ENCODE results near the gene PLCG1. TPM values are rescaled to one million over a fixed set of nuclear protein-coding genes. Genes with fewer than 3 reads are reported as not detected.

PLCG1 gene
- total and polyA plus RNA-seq, 2 experiments from 2014 or later, result 27.4 to 206 TPM

DNA sequence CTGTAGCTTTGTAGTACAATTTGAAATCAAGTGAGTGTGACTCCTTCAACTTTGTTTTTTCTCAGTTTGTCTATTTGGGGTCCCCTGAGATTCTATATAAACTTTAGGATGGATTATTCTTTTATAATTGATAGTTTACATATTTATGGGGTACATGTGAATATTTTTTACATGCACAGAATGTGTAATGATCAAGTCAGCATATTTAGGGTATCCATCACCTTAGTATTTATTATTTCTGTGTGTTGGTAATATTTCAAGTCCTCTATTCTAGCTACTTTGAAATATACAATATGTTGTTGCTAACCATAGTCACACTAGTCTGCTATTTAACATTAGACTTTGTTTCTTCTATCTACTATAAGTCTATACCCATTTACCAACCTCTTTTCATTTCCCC is 50.3 kb downstream of the PLCG1 start:
- Histone ChIP-seq H3K27me3 (ENCODE audit: insufficient read depth) (no peaks in the 10 kb centered on the region), H2AFZ (no peak overlapping the region), H3K36me3 (ENCODE audit: insufficient read depth) (no peaks in the 10 kb centered on the region), H3K79me2 (replicated peaks; ENCODE audit: insufficient read depth) (no peaks in the 10 kb centered on the region), H3F3A (replicated peaks; ENCODE audit: low read depth) (no peaks in the 10 kb centered on the region), H3K4me3 (no peak overlapping the region), H3K4me2 (no peak overlapping the region), H4K20me1 (replicated peaks; ENCODE audit: insufficient read depth) (no peaks in the 10 kb centered on the region), H3K9me2 (ENCODE audit: insufficient read depth) (no peaks in the 10 kb centered on the region), H3K27ac (ENCODE audit: low read depth) (no peak overlapping the region), H3K4me1 (ENCODE audit: insufficient read depth) (no peaks in the 10 kb centered on the region)
- no peak for TF ChIP-seq STAT1 (IDR thresholded peaks at IDR 0.05; ENCODE audit: unreplicated experiment)
- no peak for TF ChIP-seq ZNF331 (CRISPR knock-in tag; IDR thresholded peaks at IDR 0.05; ENCODE audit: low read depth)
- no peak for TF ChIP-seq NANOG (IDR thresholded peaks at IDR 0.05; ENCODE audit: borderline replicate concordance)
- TF ChIP-seq EZH2 (IDR thresholded peaks at IDR 0.05; ENCODE audit: low read depth, unreplicated experiment), result no peak
- TF ChIP-seq, protein P1, sequence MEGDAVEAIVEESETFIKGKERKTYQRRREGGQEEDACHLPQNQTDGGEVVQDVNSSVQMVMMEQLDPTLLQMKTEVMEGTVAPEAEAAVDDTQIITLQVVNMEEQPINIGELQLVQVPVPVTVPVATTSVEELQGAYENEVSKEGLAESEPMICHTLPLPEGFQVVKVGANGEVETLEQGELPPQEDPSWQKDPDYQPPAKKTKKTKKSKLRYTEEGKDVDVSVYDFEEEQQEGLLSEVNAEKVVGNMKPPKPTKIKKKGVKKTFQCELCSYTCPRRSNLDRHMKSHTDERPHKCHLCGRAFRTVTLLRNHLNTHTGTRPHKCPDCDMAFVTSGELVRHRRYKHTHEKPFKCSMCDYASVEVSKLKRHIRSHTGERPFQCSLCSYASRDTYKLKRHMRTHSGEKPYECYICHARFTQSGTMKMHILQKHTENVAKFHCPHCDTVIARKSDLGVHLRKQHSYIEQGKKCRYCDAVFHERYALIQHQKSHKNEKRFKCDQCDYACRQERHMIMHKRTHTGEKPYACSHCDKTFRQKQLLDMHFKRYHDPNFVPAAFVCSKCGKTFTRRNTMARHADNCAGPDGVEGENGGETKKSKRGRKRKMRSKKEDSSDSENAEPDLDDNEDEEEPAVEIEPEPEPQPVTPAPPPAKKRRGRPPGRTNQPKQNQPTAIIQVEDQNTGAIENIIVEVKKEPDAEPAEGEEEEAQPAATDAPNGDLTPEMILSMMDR (conservative IDR thresholded peaks at IDR 0.05; ENCODE audit: low read depth in 2 of 2), result no peak
- TF ChIP-seq, protein P2, sequence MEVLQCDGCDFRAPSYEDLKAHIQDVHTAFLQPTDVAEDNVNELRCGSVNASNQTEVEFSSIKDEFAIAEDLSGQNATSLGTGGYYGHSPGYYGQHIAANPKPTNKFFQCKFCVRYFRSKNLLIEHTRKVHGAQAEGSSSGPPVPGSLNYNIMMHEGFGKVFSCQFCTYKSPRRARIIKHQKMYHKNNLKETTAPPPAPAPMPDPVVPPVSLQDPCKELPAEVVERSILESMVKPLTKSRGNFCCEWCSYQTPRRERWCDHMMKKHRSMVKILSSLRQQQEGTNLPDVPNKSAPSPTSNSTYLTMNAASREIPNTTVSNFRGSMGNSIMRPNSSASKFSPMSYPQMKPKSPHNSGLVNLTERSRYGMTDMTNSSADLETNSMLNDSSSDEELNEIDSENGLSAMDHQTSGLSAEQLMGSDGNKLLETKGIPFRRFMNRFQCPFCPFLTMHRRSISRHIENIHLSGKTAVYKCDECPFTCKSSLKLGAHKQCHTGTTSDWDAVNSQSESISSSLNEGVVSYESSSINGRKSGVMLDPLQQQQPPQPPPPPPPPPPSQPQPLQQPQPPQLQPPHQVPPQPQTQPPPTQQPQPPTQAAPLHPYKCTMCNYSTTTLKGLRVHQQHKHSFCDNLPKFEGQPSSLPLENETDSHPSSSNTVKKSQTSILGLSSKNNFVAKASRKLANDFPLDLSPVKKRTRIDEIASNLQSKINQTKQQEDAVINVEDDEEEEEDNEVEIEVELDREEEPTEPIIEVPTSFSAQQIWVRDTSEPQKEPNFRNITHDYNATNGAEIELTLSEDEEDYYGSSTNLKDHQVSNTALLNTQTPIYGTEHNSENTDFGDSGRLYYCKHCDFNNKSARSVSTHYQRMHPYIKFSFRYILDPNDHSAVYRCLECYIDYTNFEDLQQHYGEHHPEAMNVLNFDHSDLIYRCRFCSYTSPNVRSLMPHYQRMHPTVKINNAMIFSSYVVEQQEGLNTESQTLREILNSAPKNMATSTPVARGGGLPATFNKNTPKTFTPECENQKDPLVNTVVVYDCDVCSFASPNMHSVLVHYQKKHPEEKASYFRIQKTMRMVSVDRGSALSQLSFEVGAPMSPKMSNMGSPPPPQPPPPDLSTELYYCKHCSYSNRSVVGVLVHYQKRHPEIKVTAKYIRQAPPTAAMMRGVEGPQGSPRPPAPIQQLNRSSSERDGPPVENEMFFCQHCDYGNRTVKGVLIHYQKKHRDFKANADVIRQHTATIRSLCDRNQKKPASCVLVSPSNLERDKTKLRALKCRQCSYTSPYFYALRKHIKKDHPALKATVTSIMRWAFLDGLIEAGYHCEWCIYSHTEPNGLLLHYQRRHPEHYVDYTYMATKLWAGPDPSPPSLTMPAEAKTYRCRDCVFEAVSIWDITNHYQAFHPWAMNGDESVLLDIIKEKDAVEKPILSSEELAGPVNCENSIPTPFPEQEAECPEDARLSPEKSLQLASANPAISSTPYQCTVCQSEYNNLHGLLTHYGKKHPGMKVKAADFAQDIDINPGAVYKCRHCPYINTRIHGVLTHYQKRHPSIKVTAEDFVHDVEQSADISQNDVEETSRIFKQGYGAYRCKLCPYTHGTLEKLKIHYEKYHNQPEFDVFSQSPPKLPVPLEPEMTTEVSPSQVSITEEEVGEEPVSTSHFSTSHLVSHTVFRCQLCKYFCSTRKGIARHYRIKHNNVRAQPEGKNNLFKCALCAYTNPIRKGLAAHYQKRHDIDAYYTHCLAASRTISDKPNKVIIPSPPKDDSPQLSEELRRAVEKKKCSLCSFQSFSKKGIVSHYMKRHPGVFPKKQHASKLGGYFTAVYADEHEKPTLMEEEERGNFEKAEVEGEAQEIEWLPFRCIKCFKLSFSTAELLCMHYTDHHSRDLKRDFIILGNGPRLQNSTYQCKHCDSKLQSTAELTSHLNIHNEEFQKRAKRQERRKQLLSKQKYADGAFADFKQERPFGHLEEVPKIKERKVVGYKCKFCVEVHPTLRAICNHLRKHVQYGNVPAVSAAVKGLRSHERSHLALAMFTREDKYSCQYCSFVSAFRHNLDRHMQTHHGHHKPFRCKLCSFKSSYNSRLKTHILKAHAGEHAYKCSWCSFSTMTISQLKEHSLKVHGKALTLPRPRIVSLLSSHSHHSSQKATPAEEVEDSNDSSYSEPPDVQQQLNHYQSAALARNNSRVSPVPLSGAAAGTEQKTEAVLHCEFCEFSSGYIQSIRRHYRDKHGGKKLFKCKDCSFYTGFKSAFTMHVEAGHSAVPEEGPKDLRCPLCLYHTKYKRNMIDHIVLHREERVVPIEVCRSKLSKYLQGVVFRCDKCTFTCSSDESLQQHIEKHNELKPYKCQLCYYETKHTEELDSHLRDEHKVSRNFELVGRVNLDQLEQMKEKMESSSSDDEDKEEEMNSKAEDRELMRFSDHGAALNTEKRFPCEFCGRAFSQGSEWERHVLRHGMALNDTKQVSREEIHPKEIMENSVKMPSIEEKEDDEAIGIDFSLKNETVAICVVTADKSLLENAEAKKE (CRISPR knock-in tag; IDR thresholded peaks at IDR 0.05), result no peak
- TF ChIP-seq POLR2AphosphoS5 (IDR thresholded peaks at IDR 0.05; ENCODE audit: low read depth), result no peak
- TF ChIP-seq EZH2phosphoT487 (IDR thresholded peaks at IDR 0.05; ENCODE audit: unreplicated experiment), result no peak
- TF ChIP-seq, protein P3, sequence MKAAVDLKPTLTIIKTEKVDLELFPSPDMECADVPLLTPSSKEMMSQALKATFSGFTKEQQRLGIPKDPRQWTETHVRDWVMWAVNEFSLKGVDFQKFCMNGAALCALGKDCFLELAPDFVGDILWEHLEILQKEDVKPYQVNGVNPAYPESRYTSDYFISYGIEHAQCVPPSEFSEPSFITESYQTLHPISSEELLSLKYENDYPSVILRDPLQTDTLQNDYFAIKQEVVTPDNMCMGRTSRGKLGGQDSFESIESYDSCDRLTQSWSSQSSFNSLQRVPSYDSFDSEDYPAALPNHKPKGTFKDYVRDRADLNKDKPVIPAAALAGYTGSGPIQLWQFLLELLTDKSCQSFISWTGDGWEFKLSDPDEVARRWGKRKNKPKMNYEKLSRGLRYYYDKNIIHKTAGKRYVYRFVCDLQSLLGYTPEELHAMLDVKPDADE (IDR thresholded peaks at IDR 0.05), result no peak
- no peak for TF ChIP-seq JUNB (IDR thresholded peaks at IDR 0.05; ENCODE audit: unreplicated experiment)
- no peak for TF ChIP-seq CREB1 (CRISPR knock-in tag; IDR thresholded peaks at IDR 0.05; ENCODE audit: low read depth)
- TF ChIP-seq ZNF114 (CRISPR knock-in tag; IDR thresholded peaks at IDR 0.05), result no peak
- TF ChIP-seq, protein P4, sequence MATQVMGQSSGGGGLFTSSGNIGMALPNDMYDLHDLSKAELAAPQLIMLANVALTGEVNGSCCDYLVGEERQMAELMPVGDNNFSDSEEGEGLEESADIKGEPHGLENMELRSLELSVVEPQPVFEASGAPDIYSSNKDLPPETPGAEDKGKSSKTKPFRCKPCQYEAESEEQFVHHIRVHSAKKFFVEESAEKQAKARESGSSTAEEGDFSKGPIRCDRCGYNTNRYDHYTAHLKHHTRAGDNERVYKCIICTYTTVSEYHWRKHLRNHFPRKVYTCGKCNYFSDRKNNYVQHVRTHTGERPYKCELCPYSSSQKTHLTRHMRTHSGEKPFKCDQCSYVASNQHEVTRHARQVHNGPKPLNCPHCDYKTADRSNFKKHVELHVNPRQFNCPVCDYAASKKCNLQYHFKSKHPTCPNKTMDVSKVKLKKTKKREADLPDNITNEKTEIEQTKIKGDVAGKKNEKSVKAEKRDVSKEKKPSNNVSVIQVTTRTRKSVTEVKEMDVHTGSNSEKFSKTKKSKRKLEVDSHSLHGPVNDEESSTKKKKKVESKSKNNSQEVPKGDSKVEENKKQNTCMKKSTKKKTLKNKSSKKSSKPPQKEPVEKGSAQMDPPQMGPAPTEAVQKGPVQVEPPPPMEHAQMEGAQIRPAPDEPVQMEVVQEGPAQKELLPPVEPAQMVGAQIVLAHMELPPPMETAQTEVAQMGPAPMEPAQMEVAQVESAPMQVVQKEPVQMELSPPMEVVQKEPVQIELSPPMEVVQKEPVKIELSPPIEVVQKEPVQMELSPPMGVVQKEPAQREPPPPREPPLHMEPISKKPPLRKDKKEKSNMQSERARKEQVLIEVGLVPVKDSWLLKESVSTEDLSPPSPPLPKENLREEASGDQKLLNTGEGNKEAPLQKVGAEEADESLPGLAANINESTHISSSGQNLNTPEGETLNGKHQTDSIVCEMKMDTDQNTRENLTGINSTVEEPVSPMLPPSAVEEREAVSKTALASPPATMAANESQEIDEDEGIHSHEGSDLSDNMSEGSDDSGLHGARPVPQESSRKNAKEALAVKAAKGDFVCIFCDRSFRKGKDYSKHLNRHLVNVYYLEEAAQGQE (IDR thresholded peaks at IDR 0.05; ENCODE audit: unreplicated experiment), result no peak
- Mint-ChIP-seq H3K4me1 (no peaks in the 10 kb centered on the region), H3K27me3 (ENCODE audit: insufficient read depth, low read depth, poor library complexity) (peaks cover 2% of the 10 kb centered on the region), H3K9me3 (no peaks in the 10 kb centered on the region), H3K36me3 (ENCODE audit: low read depth) (no peaks in the 10 kb centered on the region), H3K4me3 (no peak overlapping the region), H3K27ac (no peak overlapping the region)
- DNase-seq (ENCODE audit: low spot score) (no peak), ATAC-seq (no peak)

Data from GM23338 (cell line).